ENCODE data around the gene LGALSL. TPM values are rescaled to one million over a fixed set of nuclear protein-coding genes. Genes with fewer than 3 reads are reported as not detected.
A peak's percentile ranks its signal among the peaks of the same experiment; 100 is the strongest.

The LGALSL gene
- total RNA-seq, 1 experiment from 2014 or later = 23.8 TPM

DNA sequence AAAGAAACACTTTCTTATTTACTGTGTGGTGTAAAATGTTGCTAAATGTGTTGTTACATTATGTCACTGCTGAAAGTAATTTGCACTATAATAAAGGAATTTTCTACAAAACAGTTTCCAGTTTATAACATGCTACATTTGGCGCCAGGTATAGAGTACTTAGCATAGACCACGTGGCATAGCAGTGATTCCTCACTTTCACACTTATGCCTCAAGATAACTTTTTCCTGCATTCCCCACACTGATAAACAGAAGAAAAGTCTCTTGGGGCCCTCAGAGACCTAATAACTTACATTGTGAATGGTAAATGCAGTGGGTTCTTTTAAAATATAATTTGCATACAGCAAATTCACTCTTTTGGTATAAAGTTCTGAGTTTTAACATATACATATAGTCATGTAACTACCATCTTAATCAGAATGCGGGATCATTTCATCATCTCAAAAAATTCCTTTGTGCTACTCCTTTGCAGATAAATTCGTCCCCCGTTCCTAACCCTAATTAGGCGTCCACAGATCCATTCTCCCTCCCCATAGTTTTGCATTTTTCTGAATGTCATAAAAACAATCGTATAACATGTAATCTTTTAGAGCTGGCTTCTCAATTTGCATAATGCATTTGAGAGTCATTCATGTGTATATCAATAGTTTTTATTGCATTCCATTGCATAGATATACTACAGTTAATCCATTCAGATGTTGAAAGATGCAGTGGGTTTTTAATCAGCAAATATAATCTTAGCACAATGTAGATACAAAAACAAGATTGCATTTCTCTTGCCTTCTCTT is 7.5 kb downstream of the LGALSL start:
- H4K5ac ChIP-seq (ENCODE audit: insufficient read length, low read depth, low read length) = no peak overlapping the region
- H3K9ac ChIP-seq (ENCODE audit: extremely low read depth, insufficient read length, low read length) = no peak overlapping the region
- no peak overlapping the region for H3K14ac ChIP-seq (ENCODE audit: insufficient read depth, low read length)
- H2AK5ac ChIP-seq (ENCODE audit: insufficient read length, low read length) = no peak overlapping the region
- no peak overlapping the region for H2BK5ac ChIP-seq (ENCODE audit: insufficient read length, low read length)
- H4K20me1 ChIP-seq (ENCODE audit: control insufficient read depth, insufficient read depth, insufficient read length) = no peaks in the 10 kb centered on the region
- no peak for DNase-seq
- no peak overlapping the region for H3K23ac ChIP-seq (ENCODE audit: insufficient read length, low read depth, low read length)
- no peak overlapping the region for H2BK12ac ChIP-seq (ENCODE audit: insufficient read length, low read depth, low read length)
- H3T11ph ChIP-seq (ENCODE audit: low read length) = no peak overlapping the region
- no peak overlapping the region for H3K4ac ChIP-seq (ENCODE audit: low read depth, low read length)
- no peaks in the 10 kb centered on the region for H3K23me2 ChIP-seq (ENCODE audit: insufficient read length, low read depth, low read length, poor library complexity, severe bottlenecking)
- H2BK120ac ChIP-seq (ENCODE audit: low read depth, low read length, poor library complexity, severe bottlenecking) = no peak overlapping the region
- Mint-ChIP-seq H3K4me1 (peaks cover 4 to 17% of the 10 kb centered on the region in 2 experiments), H3K27me3 (ENCODE audit: low read depth) (no peaks in the 10 kb centered on the region; the same call in 1 of the 2 replicates), H3K9me3 (no peaks in the 10 kb centered on the region), H3K36me3 (ENCODE audit: insufficient read depth in 1 of 3, low read depth in 3 of 3) (peaks cover 4 to 27% (median 16%) of the 10 kb centered on the region in 3 experiments; a peak in 5 of 7 replicates), H3K4me3 (no peak overlapping the region), H3K27ac (peak overlapping the region in 1 of 3 experiments; percentile 35; a peak in 2 of 7 replicates)
- H4K91ac ChIP-seq (ENCODE audit: insufficient read length, low read depth, low read length) = no peak overlapping the region
- no peak overlapping the region for H2BK15ac ChIP-seq (ENCODE audit: low read depth, low read length)
- no CpG with 5 or more reads among the region's 7 CpGs for WGBS (ENCODE audit: extremely low coverage, insufficient read length, low lambda C conversion rate)
- no peak overlapping the region for H4K8ac ChIP-seq (replicated peaks; ENCODE audit: insufficient read length, low read depth, low read length)
- H3K18ac ChIP-seq (ENCODE audit: insufficient read length, low read depth, low read length) = no peak overlapping the region
- no peaks in the 10 kb centered on the region for H3K9me3 ChIP-seq (ENCODE audit: control insufficient read depth, low read depth, low read length)
- H3K4me1 ChIP-seq (ENCODE audit: insufficient read depth, low read length) = 0 out of 2 replicates have a peak, but pooled peaks cover 2% of the 10 kb centered on the region
- no peak overlapping the region for H3K27ac ChIP-seq (ENCODE audit: insufficient read length, low read depth, low read length)
- H3K56ac ChIP-seq (ENCODE audit: insufficient read length, low read depth, low read length) = no peak overlapping the region
- no peak overlapping the region for H3K4me2 ChIP-seq (ENCODE audit: insufficient read depth, insufficient read length, low read length)
- TF ChIP-seq, protein P1, sequence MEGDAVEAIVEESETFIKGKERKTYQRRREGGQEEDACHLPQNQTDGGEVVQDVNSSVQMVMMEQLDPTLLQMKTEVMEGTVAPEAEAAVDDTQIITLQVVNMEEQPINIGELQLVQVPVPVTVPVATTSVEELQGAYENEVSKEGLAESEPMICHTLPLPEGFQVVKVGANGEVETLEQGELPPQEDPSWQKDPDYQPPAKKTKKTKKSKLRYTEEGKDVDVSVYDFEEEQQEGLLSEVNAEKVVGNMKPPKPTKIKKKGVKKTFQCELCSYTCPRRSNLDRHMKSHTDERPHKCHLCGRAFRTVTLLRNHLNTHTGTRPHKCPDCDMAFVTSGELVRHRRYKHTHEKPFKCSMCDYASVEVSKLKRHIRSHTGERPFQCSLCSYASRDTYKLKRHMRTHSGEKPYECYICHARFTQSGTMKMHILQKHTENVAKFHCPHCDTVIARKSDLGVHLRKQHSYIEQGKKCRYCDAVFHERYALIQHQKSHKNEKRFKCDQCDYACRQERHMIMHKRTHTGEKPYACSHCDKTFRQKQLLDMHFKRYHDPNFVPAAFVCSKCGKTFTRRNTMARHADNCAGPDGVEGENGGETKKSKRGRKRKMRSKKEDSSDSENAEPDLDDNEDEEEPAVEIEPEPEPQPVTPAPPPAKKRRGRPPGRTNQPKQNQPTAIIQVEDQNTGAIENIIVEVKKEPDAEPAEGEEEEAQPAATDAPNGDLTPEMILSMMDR (conservative IDR thresholded peaks at IDR 0.05) = no peak
- no peaks in the 10 kb centered on the region for H3K79me2 ChIP-seq (ENCODE audit: insufficient read depth, low read length)
- H3K79me1 ChIP-seq (ENCODE audit: insufficient read depth, low read depth, low read length, poor library complexity, severe bottlenecking) = no peaks in the 10 kb centered on the region
- H3K27me3 ChIP-seq (ENCODE audit: insufficient read depth, low read length) = no peaks in the 10 kb centered on the region
- H2BK20ac ChIP-seq (ENCODE audit: low read depth, low read length, poor library complexity, severe bottlenecking) = no peak overlapping the region
- H2AFZ ChIP-seq (ENCODE audit: low read length) = no peak overlapping the region

Data from H9 (cell line).